AG04450 (cell line): Measurements from ENCODE around the gene PARD6B. TPM values are rescaled to one million over a fixed set of nuclear protein-coding genes. Genes with fewer than 3 reads are reported as not detected.
"Not testable (repeated sequence)": the region's sequence is repeated elsewhere in the genome, so short reads cannot be mapped to it uniquely, and the experiment has no call there.

Experiments used
- CTCF ChIA-PET: fragments of 300-600, 350-600 bp; formaldehyde crosslinking; extraction: SDS; loops from one replicate; lab custom pipeline; 2022; ENCODE audit warnings: antibody characterized with exemption, inconsistent platforms; lab: Charles Lee
- POLR2A ChIA-PET: fragments of 350-600 bp; formaldehyde crosslinking; extraction: SDS; loops from one replicate; lab custom pipeline; 2021; ENCODE audit warnings: antibody characterized with exemption, inconsistent platforms; lab: Yijun Ruan, JAX
- DNase-seq: peaks from one replicate; pipeline ENCODE4 v3.0.0-alpha.2; 2011; ENCODE audit warnings: low read depth, low spot score
- H3K27ac ChIP-seq: one replicate; pipeline ENCODE4 v1.5.1; 2012; ENCODE audit warnings: low read depth, low read length, control low read depth
- H3K27me3 ChIP-seq: one replicate; pipeline ENCODE4 v1.6.0; 2012; ENCODE audit warnings: low read length; ENCODE audit not compliant: control insufficient read depth, insufficient read depth
- H3K4me3 ChIP-seq: 2 replicates; pipeline ENCODE4 v1.5.1; 2011; ENCODE audit warnings: mild to moderate bottlenecking, low read depth, low read length, control low read depth
- H3K9me3 ChIP-seq: 2 replicates; pipeline ENCODE4 v1.5.1; 2012; ENCODE audit warnings: low read length; ENCODE audit not compliant: control insufficient read depth, insufficient read depth
- polyA plus RNA-seq: library from polyadenylated mRNA; depleted of rRNA; stranded (reverse); fragments of >200 nt; gene quantifications from 2 replicates; pipeline ENCODE4 v1.2.3, GENCODE V29; 2011
- TF ChIP-seq, protein P1 (sequence below): IDR thresholded peaks from 2 replicates; pipeline ENCODE4 v1.5.1; 2011; ENCODE audit warnings: low read depth, low read length, control low read depth, inconsistent platforms

Gene PARD6B
- polyA plus RNA-seq, 1 experiment = 0.71 TPM

DNA sequence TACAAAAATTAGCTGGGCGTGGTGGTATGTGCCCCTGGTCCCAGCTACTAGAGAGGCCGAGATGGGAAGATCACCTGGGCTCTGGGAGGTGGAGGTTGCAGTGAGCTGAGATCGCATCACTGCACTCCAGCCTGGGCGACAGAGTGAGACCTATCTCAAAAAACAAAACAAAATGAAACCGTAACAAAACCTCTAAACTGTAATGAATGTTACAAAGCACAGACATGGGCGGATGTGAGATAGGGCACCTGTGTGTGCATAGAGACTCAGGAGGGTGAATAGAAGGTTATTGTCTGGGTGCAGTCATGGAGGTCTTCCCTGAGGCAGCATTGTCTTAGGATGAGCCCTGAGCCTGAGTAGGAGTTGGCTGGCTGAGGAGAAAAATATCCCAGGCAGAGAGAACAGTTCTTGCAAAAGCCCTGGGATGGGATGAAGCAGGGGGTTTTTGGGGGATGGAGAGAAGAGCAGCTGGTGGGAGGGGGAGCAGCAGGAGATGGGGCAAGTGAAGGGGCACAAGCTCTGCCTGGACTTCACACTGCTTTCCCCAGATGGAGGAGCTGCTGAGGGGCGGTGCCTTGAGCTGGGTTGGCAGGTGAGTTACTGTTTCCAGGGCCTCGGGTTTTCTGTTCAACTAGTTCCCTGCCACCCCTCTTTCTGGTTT, 68.6 kb downstream of the PARD6B start:
- Histone ChIP-seq H3K9me3 (no peaks in the 10 kb centered on the region), H3K27ac (no peak overlapping the region), H3K4me3 (no peak overlapping the region), H3K27me3 (no peaks in the 10 kb centered on the region)
- no peak for DNase-seq
- CTCF ChIA-PET = interaction anchor here (0.6 kb wide), 1 partner anchor 140 kb away, joined by 3 read pairs; no protein-coding TSS in a partner anchor
- TF ChIP-seq, protein P1, sequence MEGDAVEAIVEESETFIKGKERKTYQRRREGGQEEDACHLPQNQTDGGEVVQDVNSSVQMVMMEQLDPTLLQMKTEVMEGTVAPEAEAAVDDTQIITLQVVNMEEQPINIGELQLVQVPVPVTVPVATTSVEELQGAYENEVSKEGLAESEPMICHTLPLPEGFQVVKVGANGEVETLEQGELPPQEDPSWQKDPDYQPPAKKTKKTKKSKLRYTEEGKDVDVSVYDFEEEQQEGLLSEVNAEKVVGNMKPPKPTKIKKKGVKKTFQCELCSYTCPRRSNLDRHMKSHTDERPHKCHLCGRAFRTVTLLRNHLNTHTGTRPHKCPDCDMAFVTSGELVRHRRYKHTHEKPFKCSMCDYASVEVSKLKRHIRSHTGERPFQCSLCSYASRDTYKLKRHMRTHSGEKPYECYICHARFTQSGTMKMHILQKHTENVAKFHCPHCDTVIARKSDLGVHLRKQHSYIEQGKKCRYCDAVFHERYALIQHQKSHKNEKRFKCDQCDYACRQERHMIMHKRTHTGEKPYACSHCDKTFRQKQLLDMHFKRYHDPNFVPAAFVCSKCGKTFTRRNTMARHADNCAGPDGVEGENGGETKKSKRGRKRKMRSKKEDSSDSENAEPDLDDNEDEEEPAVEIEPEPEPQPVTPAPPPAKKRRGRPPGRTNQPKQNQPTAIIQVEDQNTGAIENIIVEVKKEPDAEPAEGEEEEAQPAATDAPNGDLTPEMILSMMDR = no peak
- POLR2A ChIA-PET = interaction anchor here (0.6 to 0.7 kb wide), 2 partner anchors 117 to 131 kb away, joined by 4 to 5 read pairs; partner anchors contain the start of gene ADNP

DNA sequence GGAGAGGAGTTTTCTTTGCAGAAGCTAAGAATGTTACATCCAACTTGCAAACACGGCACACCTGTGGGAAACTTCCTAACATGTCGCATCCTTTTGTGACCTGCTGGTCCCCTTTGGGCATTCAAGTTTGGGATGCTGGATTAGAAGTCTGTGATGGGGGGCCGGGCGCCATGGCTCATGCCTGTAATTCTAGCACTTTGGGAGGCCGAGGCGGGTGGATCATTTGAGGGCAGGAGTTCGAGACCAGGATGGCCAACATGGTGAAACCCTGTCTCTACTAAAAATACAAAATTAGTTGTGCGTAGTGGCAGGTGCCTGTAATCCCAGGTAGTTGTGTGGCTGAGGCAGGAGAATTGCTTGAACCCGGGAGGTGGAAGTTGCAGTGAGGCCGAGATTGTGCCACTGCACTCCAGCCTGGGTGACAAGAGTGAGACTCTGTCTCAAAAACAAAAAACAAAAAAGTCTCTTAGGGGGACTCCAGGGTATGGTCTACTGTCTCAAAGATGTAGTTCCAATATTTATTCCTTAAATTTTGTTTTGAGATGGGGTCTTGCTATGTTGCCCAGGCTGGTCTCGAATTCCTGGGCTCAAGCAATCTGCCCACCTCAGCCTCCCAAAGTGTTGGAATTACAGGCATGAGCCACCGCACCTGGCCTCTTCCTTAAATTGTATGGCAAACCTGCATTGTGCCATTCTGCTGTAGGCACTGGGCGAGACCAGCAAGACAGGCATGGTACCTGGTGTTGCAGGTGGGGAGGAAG, 69.8 kb downstream of the PARD6B start:
- H3K9me3 ChIP-seq, H3K27me3 ChIP-seq, H3K27ac ChIP-seq, H3K4me3 ChIP-seq, DNase-seq: not testable (repeated sequence)
- ChIA-PET POLR2A (interaction anchor here (0.6 to 0.7 kb wide), 2 partner anchors 115 to 130 kb away, joined by 4 to 5 read pairs; partner anchors contain the start of gene ADNP), CTCF (interaction anchor here (0.6 to 1.0 kb wide), 2 partner anchors 11 to 139 kb away, joined by 3 to 4 read pairs; no protein-coding TSS in a partner anchor)

DNA sequence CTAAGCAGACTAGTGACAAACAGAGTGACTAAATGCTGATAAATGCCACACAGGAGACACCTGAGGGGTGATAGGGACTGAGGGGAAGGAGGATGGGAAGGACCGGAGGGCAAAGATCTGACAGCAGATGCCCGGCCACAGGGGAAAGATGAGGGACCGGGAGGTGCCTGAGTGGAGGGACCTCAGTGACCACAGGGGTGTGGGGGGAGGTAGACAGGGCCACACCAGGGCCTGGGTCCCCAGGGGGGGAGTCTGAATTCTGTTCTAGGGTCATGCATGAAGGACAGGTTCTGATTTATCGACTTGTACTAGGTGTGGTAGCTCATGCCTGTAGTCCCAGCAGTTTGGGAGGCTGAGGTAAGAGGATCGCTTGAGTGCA, 70.4 kb downstream of the PARD6B start:
- TF ChIP-seq, protein P1 = no peak
- POLR2A ChIA-PET = no interaction called here
- H3K4me3 ChIP-seq = no peak overlapping the region
- no peaks in the 10 kb centered on the region for H3K9me3 ChIP-seq
- no peak for DNase-seq
- H3K27me3 ChIP-seq = no peaks in the 10 kb centered on the region
- H3K27ac ChIP-seq = no peak overlapping the region
- CTCF ChIA-PET = interaction anchor here (1.0 kb wide), 1 partner anchor 11 kb away, joined by 4 read pairs; no protein-coding TSS in a partner anchor

DNA sequence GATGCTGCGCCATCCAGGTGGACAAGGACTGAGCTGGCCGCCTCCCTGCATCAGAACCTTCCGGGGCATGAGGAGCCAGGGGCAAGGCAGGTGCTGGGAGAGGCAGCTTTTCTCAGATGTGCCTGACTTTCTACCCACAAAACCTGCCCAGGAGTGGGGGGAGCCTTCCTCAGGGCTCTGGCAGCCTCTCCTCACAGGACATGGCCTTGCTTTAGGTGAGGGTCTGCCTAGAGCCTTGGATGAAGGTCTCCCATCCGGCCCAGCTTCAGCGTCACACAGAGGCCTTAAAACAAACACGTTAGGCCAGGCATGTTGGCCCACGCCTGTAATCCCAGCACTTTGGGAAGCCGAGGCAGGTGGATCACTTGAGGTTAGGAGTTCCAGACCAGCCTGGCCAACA, 70.9 kb downstream of the PARD6B start:
- no peaks in the 10 kb centered on the region for H3K9me3 ChIP-seq
- ChIA-PET POLR2A (no interaction called here), CTCF (interaction anchor here (1.0 kb wide), 1 partner anchor 12 kb away, joined by 4 read pairs; no protein-coding TSS in a partner anchor)
- no peak for DNase-seq
- TF ChIP-seq, protein P1 = no peak
- no peak overlapping the region for H3K27ac ChIP-seq
- H3K27me3 ChIP-seq = no peaks in the 10 kb centered on the region
- H3K4me3 ChIP-seq = no peak overlapping the region

DNA sequence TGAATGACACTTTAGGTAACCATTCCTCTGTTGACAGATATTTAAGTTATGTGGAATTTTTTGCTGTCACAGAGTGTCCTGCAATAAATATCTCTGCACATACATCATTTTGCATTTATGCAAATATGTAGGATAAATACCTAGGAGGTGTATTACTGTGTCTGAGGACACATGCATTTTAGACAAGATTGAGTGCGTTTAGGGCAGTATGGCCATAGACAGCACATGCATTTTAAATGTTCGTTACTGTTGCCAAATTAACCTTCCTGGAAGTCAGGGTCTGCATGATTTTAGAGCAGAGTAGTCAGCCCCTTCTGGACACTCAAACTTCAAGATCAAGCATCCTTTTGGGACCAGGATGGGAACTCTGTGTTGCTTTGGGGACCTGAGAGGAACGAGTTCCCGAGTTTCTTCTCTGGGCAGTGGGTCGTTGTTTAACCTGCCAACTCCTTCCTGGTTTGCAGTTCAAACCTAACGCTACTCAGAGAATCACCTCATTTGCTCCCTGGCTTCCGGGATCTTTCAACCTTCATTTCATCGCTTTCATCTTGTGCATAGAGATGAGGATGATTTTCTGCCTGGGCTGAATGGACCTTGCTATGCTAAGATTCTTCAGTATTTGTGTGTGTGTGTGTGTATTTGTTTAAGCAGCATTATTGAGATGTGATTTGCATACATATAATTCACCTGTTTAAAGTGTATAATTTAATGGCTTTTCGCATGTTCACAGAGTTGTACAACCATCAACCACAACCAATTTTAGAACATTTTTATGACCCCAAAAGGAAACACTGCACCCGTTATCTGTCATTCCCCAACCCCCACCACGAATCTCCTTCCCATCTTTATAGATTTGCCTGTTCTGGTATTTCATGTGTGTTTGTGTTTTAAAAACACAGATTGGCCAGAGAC, 73.3 kb downstream of the PARD6B start:
- H3K27me3 ChIP-seq = no peaks in the 10 kb centered on the region
- ChIA-PET CTCF (interaction anchor here (0.7 kb wide), 1 partner anchor 11 kb away, joined by 5 read pairs; no protein-coding TSS in a partner anchor), POLR2A (no interaction called here)
- no peak overlapping the region for H3K4me3 ChIP-seq
- TF ChIP-seq, protein P1 = no peak
- no peak for DNase-seq
- H3K9me3 ChIP-seq = no peaks in the 10 kb centered on the region
- no peak overlapping the region for H3K27ac ChIP-seq
